PFSK-1 (cell line): ENCODE data around the gene PROX1.

ENCODE experiments used
- FOXP2 ChIP-seq: optimal IDR thresholded peaks from 2 replicates; pipeline ENCODE3; 2011; ENCODE audit warnings: borderline replicate concordance, control low read depth, inconsistent platforms; ENCODE audit not compliant: insufficient read depth; ENCODE audit errors: extremely low read length, extremely low read depth
- POLR2AphosphoS5 ChIP-seq: IDR thresholded peaks from 2 replicates; pipeline ENCODE4 v1.6.1; 2012; ENCODE audit warnings: low read depth, mild to moderate bottlenecking, control low read depth, low read length, moderate library complexity
- REST ChIP-seq, 2 experiments: IDR thresholded peaks; 2 replicates each; pipeline versions ENCODE4 v1.6.1 to v1.8.0; 2011 to 2012; ENCODE audit warnings: low read depth in 2 of 2, low read length in 2 of 2, control low read depth in 1 of 2, inconsistent platforms in 1 of 2, mild to moderate bottlenecking in 1 of 2, moderate library complexity in 1 of 2; ENCODE audit not compliant: insufficient read depth in 1 of 2
- SIN3A ChIP-seq: IDR thresholded peaks from 2 replicates; pipeline ENCODE4 v1.6.1; 2012; ENCODE audit warnings: mild to moderate bottlenecking, low read length, moderate library complexity, borderline replicate concordance; ENCODE audit not compliant: insufficient read depth
- TAF1 ChIP-seq: IDR thresholded peaks from 2 replicates; pipeline ENCODE4 v1.6.1; 2012; ENCODE audit warnings: low read length, control low read depth, borderline replicate concordance; ENCODE audit not compliant: insufficient read depth

The PROX1 gene

GRCh38 chr1:213984387-213985208, 3.2 kb upstream of the PROX1 start:
- no peak for TF ChIP-seq TAF1
- no peak for TF ChIP-seq FOXP2
- TF ChIP-seq REST (IDR thresholded peaks at IDR 0.05; ENCODE audit: insufficient read depth in 1 of 2, low read depth in 2 of 2, low read length in 2 of 2), result no peak
- no peak for TF ChIP-seq SIN3A
- no peak for TF ChIP-seq POLR2AphosphoS5

- no peak for TF ChIP-seq SIN3A
- no peak for TF ChIP-seq FOXP2
- no peak for TF ChIP-seq POLR2AphosphoS5
- TF ChIP-seq REST (IDR thresholded peaks at IDR 0.05; ENCODE audit: insufficient read depth in 1 of 2, low read depth in 2 of 2, low read length in 2 of 2), result no peak
- TF ChIP-seq TAF1, result no peak
These were observed 2.4 kb upstream of the PROX1 start for GRCh38 chr1:213985209-213986019.

GRCh38 chr1:213986020-213986924, 1.5 kb upstream of the PROX1 start:
- TF ChIP-seq REST (IDR thresholded peaks at IDR 0.05; ENCODE audit: insufficient read depth in 1 of 2, low read depth in 2 of 2, low read length in 2 of 2) (no peak), SIN3A (no peak), FOXP2 (no peak), TAF1 (no peak), POLR2AphosphoS5 (no peak)

- TF ChIP-seq POLR2AphosphoS5, result no peak
- no peak for TF ChIP-seq SIN3A
- no peak for TF ChIP-seq REST (IDR thresholded peaks at IDR 0.05; ENCODE audit: insufficient read depth in 1 of 2, low read depth in 2 of 2, low read length in 2 of 2)
- no peak for TF ChIP-seq FOXP2
- no peak for TF ChIP-seq TAF1
These were observed 885 bp upstream of the PROX1 start for GRCh38 chr1:213986925-213987250.
